ENCODE measurements around the gene NUP188. TPM values are rescaled to one million over a fixed set of nuclear protein-coding genes. Genes with fewer than 3 reads are reported as not detected.
A peak's percentile ranks its signal among the peaks of the same experiment; 100 is the strongest.

The NUP188 gene
- total RNA-seq, 1 experiment from 2014 or later = 98.9 TPM

DNA sequence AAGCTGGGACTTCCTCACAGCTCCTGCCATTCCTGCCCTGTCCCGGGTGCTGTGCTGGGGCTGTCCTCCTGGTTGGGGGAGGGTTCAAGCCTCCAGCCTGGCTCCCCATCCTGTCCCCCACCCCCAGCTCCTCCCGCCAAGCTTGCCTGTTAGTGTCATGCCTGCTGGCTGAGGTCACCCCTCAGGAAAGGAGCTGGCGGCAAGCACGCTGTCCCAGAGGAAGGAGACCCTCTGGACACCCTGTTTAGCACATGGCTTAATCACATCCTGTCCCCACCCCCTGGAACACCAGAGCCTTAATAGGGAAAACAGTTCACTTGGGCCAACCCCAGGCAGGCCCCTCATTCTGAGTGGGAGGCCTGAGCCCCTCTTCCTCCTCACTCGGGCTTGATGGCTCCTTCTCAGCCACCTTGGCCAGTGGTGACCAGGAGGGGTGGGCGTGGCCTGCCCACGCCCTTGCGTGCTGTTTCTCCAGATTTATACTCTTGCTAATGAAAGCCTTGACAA is 35.9 kb upstream of the NUP188 start:
- no peak for TF ChIP-seq JAZF1 (CRISPR knock-in tag; IDR thresholded peaks at IDR 0.05)
- no peak for TF ChIP-seq ZNF138 (CRISPR knock-in tag; conservative IDR thresholded peaks at IDR 0.05)
- peak overlapping the region; percentile 92 for H3K27ac Mint-ChIP-seq
- CTCF ChIA-PET = interaction anchor here (1.1 to 1.2 kb wide), 2 partner anchors 17 to 209 kb away, joined by 3 to 4 read pairs; partner anchors contain the start of gene PKN3

DNA sequence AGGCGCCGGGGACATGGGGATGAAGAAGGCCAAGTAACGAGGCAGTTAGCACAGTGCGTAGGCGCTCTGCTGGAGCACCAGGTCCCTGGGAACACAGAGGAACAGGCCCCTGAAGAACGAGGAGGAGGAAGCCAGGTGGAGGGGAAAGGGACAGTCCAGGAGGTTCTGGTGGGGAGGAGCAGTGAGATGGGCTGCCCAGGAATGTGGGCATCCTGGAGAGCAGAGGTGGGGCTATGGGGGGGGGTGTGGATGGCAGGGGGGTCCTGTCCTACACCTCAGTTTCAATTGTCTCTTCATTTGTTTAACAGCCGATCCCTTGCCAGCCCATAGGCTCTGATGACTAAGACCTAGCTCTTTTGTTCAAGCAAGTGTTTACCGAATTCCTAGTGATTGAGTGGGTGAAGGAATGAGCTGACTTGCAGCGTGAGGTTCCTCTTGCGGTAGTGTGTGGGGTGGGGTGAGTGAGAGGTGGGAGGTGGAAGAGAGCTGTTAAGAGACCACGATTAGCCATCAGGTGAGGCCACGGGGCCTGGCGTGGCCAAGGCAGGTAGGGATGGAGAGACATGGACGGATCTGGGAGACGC is 35.1 kb upstream of the NUP188 start:
- ATAC-seq (peak; percentile 45), DNase-seq (ENCODE audit: low spot score) (no peak)
- Mint-ChIP-seq H3K27ac (peak overlapping the region; percentile 96), H3K4me1 (peaks cover 24% of the 10 kb centered on the region), H3K27me3 (ENCODE audit: low read depth) (no peaks in the 10 kb centered on the region; the same call in 1 of the 2 replicates), H3K4me3 (no peak overlapping the region), H3K36me3 (peaks cover 45% of the 10 kb centered on the region), H3K9me3 (no peaks in the 10 kb centered on the region)
- TF ChIP-seq, protein P1, sequence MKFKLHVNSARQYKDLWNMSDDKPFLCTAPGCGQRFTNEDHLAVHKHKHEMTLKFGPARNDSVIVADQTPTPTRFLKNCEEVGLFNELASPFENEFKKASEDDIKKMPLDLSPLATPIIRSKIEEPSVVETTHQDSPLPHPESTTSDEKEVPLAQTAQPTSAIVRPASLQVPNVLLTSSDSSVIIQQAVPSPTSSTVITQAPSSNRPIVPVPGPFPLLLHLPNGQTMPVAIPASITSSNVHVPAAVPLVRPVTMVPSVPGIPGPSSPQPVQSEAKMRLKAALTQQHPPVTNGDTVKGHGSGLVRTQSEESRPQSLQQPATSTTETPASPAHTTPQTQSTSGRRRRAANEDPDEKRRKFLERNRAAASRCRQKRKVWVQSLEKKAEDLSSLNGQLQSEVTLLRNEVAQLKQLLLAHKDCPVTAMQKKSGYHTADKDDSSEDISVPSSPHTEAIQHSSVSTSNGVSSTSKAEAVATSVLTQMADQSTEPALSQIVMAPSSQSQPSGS (CRISPR knock-in tag; IDR thresholded peaks at IDR 0.05; ENCODE audit: borderline replicate concordance, low read depth) = no peak
- TF ChIP-seq SP1 (CRISPR knock-in tag; conservative IDR thresholded peaks at IDR 0.05) (no peak), JAZF1 (CRISPR knock-in tag; IDR thresholded peaks at IDR 0.05) (no peak), ZNF416 (CRISPR knock-in tag; IDR thresholded peaks at IDR 0.05) (no peak), ZNF263 (CRISPR knock-in tag; IDR thresholded peaks at IDR 0.05; ENCODE audit: low read depth) (no peak), ETV6 (CRISPR knock-in tag; IDR thresholded peaks at IDR 0.05) (no peak)
- TF ChIP-seq, protein P2, sequence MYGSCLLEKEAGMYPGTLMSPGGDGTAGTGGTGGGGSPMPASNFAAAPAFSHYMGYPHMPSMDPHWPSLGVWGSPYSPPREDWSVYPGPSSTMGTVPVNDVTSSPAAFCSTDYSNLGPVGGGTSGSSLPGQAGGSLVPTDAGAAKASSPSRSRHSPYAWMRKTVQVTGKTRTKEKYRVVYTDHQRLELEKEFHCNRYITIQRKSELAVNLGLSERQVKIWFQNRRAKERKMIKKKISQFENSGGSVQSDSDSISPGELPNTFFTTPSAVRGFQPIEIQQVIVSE (CRISPR knock-in tag; IDR thresholded peaks at IDR 0.05; ENCODE audit: borderline replicate concordance) = no peak
- ChIA-PET POLR2A (interaction anchor here (0.6 to 1.4 kb wide), 4 partner anchors 17 to 127 kb away, joined by 3 to 4 read pairs (median 3); no protein-coding TSS in a partner anchor), CTCF (interaction anchor here (1.6 kb wide), 1 partner anchor 15 kb away, joined by 6 read pairs; no protein-coding TSS in a partner anchor)

More for the DNA sequence above, 35.9 kb upstream of the NUP188 start:
- H3K36me3 Mint-ChIP-seq = peaks cover 43% of the 10 kb centered on the region
- H3K4me1 Mint-ChIP-seq = peaks cover 24% of the 10 kb centered on the region
- ATAC-seq (peak; percentile 23), DNase-seq (ENCODE audit: low spot score) (no peak)
- POLR2A ChIA-PET = interaction anchor here (1.4 kb wide), 1 partner anchor 24 kb away, joined by 3 read pairs; no protein-coding TSS in a partner anchor
- no peak overlapping the region for H3K4me3 Mint-ChIP-seq
- no peaks in the 10 kb centered on the region for H3K9me3 Mint-ChIP-seq
- H3K27me3 Mint-ChIP-seq (ENCODE audit: low read depth) = no peaks in the 10 kb centered on the region; the same call in 1 of the 2 replicates

DNA sequence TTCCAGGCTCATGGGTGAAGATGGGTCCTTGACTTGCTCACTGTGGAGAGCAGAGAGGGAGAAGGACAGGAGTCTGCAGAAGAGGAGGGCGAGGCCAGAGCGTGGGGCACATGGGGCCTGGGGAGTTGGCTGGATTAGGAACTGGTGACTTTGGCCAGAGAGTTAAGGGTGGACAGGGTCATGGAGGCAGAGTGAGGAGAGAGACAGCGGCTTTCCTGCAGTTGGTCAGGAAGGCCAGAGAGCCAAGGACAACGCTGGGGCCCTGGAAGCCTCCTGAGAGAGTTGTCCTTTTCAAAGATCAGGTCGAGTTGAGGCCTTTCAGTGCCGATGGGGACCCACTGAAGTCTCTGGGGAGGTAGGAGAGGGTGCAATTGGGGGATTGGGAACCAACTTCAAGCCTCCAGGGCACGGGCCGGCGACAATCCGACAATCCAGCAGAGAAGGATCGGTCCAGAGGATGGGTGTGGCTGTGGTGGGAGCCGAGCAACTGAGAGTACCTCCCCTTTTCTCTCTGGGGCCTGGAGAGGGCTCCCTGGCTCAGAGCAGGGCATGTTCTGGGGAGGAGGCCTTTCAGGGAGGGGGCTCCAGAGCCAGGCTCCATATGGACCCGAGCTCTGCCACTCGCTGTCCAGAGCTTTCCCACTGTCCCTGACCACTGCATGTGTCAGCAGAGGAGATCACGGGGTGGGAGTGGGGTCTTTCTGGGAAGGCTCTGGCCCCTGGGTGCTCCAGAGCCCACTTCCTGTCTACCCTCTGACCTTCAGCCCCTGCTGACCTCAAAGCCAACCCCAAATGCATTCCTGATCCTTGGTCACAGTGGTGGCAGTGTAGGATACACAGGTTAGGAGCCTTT is 34.2 kb upstream of the NUP188 start:
- CTCF ChIA-PET = interaction anchor here (1.6 kb wide), 1 partner anchor 14 kb away, joined by 6 read pairs; no protein-coding TSS in a partner anchor
- no peaks in the 10 kb centered on the region; the same call in 1 of the 2 replicates for H3K27me3 Mint-ChIP-seq (ENCODE audit: low read depth)
- H3K4me3 Mint-ChIP-seq = no peak overlapping the region
- ATAC-seq (no peak), DNase-seq (ENCODE audit: low spot score) (no peak)
- H3K36me3 Mint-ChIP-seq = peaks cover 43% of the 10 kb centered on the region
- H3K9me3 Mint-ChIP-seq = no peaks in the 10 kb centered on the region
- H3K4me1 Mint-ChIP-seq = peaks cover 24% of the 10 kb centered on the region
- H3K27ac Mint-ChIP-seq = peak overlapping the region; percentile 96
- POLR2A ChIA-PET = interaction anchor here (1.1 to 1.4 kb wide), 2 partner anchors 18 to 25 kb away, joined by 3 read pairs; no protein-coding TSS in a partner anchor
- TF ChIP-seq NFYB (CRISPR knock-in tag; conservative IDR thresholded peaks at IDR 0.05; ENCODE audit: low read depth) = no peak
- no peak for TF ChIP-seq MYBL2 (CRISPR knock-in tag; IDR thresholded peaks at IDR 0.05)
- no peak for TF ChIP-seq ETV6 (CRISPR knock-in tag; IDR thresholded peaks at IDR 0.05)
- TF ChIP-seq, protein P3, sequence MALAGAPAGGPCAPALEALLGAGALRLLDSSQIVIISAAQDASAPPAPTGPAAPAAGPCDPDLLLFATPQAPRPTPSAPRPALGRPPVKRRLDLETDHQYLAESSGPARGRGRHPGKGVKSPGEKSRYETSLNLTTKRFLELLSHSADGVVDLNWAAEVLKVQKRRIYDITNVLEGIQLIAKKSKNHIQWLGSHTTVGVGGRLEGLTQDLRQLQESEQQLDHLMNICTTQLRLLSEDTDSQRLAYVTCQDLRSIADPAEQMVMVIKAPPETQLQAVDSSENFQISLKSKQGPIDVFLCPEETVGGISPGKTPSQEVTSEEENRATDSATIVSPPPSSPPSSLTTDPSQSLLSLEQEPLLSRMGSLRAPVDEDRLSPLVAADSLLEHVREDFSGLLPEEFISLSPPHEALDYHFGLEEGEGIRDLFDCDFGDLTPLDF (CRISPR knock-in tag; IDR thresholded peaks at IDR 0.05) = no peak
- TF ChIP-seq, protein P4, sequence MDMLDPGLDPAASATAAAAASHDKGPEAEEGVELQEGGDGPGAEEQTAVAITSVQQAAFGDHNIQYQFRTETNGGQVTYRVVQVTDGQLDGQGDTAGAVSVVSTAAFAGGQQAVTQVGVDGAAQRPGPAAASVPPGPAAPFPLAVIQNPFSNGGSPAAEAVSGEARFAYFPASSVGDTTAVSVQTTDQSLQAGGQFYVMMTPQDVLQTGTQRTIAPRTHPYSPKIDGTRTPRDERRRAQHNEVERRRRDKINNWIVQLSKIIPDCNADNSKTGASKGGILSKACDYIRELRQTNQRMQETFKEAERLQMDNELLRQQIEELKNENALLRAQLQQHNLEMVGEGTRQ (CRISPR knock-in tag; IDR thresholded peaks at IDR 0.05) = no peak
- TF ChIP-seq, protein P5, sequence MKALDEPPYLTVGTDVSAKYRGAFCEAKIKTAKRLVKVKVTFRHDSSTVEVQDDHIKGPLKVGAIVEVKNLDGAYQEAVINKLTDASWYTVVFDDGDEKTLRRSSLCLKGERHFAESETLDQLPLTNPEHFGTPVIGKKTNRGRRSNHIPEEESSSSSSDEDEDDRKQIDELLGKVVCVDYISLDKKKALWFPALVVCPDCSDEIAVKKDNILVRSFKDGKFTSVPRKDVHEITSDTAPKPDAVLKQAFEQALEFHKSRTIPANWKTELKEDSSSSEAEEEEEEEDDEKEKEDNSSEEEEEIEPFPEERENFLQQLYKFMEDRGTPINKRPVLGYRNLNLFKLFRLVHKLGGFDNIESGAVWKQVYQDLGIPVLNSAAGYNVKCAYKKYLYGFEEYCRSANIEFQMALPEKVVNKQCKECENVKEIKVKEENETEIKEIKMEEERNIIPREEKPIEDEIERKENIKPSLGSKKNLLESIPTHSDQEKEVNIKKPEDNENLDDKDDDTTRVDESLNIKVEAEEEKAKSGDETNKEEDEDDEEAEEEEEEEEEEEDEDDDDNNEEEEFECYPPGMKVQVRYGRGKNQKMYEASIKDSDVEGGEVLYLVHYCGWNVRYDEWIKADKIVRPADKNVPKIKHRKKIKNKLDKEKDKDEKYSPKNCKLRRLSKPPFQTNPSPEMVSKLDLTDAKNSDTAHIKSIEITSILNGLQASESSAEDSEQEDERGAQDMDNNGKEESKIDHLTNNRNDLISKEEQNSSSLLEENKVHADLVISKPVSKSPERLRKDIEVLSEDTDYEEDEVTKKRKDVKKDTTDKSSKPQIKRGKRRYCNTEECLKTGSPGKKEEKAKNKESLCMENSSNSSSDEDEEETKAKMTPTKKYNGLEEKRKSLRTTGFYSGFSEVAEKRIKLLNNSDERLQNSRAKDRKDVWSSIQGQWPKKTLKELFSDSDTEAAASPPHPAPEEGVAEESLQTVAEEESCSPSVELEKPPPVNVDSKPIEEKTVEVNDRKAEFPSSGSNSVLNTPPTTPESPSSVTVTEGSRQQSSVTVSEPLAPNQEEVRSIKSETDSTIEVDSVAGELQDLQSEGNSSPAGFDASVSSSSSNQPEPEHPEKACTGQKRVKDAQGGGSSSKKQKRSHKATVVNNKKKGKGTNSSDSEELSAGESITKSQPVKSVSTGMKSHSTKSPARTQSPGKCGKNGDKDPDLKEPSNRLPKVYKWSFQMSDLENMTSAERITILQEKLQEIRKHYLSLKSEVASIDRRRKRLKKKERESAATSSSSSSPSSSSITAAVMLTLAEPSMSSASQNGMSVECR (CRISPR knock-in tag; IDR thresholded peaks at IDR 0.05; ENCODE audit: borderline replicate concordance) = no peak
- TF ChIP-seq RORB (CRISPR knock-in tag; IDR thresholded peaks at IDR 0.05) = no peak
- TF ChIP-seq, protein P6, sequence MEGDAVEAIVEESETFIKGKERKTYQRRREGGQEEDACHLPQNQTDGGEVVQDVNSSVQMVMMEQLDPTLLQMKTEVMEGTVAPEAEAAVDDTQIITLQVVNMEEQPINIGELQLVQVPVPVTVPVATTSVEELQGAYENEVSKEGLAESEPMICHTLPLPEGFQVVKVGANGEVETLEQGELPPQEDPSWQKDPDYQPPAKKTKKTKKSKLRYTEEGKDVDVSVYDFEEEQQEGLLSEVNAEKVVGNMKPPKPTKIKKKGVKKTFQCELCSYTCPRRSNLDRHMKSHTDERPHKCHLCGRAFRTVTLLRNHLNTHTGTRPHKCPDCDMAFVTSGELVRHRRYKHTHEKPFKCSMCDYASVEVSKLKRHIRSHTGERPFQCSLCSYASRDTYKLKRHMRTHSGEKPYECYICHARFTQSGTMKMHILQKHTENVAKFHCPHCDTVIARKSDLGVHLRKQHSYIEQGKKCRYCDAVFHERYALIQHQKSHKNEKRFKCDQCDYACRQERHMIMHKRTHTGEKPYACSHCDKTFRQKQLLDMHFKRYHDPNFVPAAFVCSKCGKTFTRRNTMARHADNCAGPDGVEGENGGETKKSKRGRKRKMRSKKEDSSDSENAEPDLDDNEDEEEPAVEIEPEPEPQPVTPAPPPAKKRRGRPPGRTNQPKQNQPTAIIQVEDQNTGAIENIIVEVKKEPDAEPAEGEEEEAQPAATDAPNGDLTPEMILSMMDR (IDR thresholded peaks at IDR 0.05) = no peak
- TF ChIP-seq ZNF138 (CRISPR knock-in tag; conservative IDR thresholded peaks at IDR 0.05) = no peak

Measured in WTC11 (cell line).